GM12878 (cell line): ENCODE data around the gene SH2D2A. TPM values are rescaled to one million over a fixed set of nuclear protein-coding genes. Genes with fewer than 3 reads are reported as not detected.

ENCODE experiments used
- ATAC-seq: fragments of 200-7000 bp; cut with Tn5 transposase; 3 replicates; pipeline ENCODE4 v1.9.1; 2020; ENCODE audit warnings: mild to moderate bottlenecking, moderate library complexity
- BruUV-seq: library from RNA; stranded (reverse); fragments of 400-500 nt; replicated peaks from 2 replicates; lab custom pipeline; 2021; lab: Mats Ljungman, UMichigan
- CTCF ChIA-PET: fragments of 300-600 bp; sonication (Branson Sonifier 250); formaldehyde crosslinking; extraction: SDS; loops from one replicate; lab custom pipeline; 2021; ENCODE audit warnings: inconsistent platforms; lab: Yijun Ruan, JAX
- POLR2A ChIA-PET: fragments of 350-600 bp; formaldehyde crosslinking; extraction: SDS; loops from one replicate; lab custom pipeline; 2021; ENCODE audit warnings: inconsistent platforms; lab: Charles Lee
- RAD21 ChIA-PET: fragments of 300-600 bp; sonication (Branson Sonifier 250); formaldehyde crosslinking; loops from one replicate; lab custom pipeline; 2023; ENCODE audit warnings: antibody characterized with exemption; ENCODE audit not compliant: unreplicated experiment; lab: Charles Lee
- SMC1A ChIA-PET: fragments of 300-600 bp; sonication (Branson Sonifier 250); formaldehyde crosslinking; loops from one replicate; lab custom pipeline; 2023; ENCODE audit not compliant: unreplicated experiment, uncharacterized antibody; lab: Charles Lee
- DNase-seq: peaks from one replicate; pipeline ENCODE4 v3.0.0-alpha.2; 2011; ENCODE audit warnings: low read depth, low spot score
- FAIRE-seq: peaks from 3 replicates; lab custom pipeline; 2011; peaks lifted over from hg19 to GRCh38; lab: Jason Lieb, UNC
- H2AFZ ChIP-seq: 2 replicates; pipeline ENCODE4 v1.6.0; 2011; ENCODE audit warnings: low read depth, low read length, control low read depth; ENCODE audit not compliant: control insufficient read depth
- H3K27ac ChIP-seq: 2 replicates; pipeline ENCODE4 v1.5.1; 2011; ENCODE audit warnings: control low read depth; ENCODE audit not compliant: control insufficient read depth, insufficient read depth
- H3K27me3 ChIP-seq, 2 experiments: replicated peaks in 1 of 2; 2 replicates each; pipeline versions ENCODE4 v1.6.0 to v1.6.1; 2011; ENCODE audit warnings: low read length in 1 of 2; ENCODE audit not compliant: control insufficient read depth in 2 of 2, insufficient read depth in 2 of 2
- H3K36me3 ChIP-seq, 2 experiments: 2 replicates each; pipeline ENCODE4 v1.5.1; 2011; ENCODE audit warnings: low read length in 1 of 2; ENCODE audit not compliant: control insufficient read depth in 2 of 2, insufficient read depth in 2 of 2
- H3K4me1 ChIP-seq: 2 replicates; pipeline ENCODE4 v1.6.1; 2011; ENCODE audit warnings: mild to moderate bottlenecking, low read length, moderate library complexity, mixed read lengths; ENCODE audit not compliant: control insufficient read depth, insufficient read depth
- H3K4me2 ChIP-seq: 2 replicates; pipeline ENCODE4 v1.6.0; 2011; ENCODE audit warnings: control low read depth; ENCODE audit not compliant: control insufficient read depth, insufficient read depth
- H3K4me3 ChIP-seq: fragments of 200-600 bp; sonication (generic); 2 replicates; pipeline ENCODE4 v1.5.1; 2016
- H3K79me2 ChIP-seq: 2 replicates; pipeline ENCODE4 v1.6.0; 2011; ENCODE audit warnings: low read length; ENCODE audit not compliant: control insufficient read depth, insufficient read depth
- H3K9ac ChIP-seq: 2 replicates; pipeline ENCODE4 v1.8.0; 2011; ENCODE audit warnings: low read length, control low read depth, mixed read lengths; ENCODE audit not compliant: control insufficient read depth, insufficient read depth
- H3K9me3 ChIP-seq: replicated peaks from 3 replicates; pipeline ENCODE4 v1.5.1; 2011; ENCODE audit warnings: mild to moderate bottlenecking, low read length; ENCODE audit not compliant: control insufficient read depth, insufficient read depth
- H4K20me1 ChIP-seq: 2 replicates; pipeline ENCODE4 v1.6.0; 2011; ENCODE audit not compliant: control insufficient read depth, insufficient read depth
- CEBPB ChIP-seq, 2 experiments: fragments of 150-350 bp in 1 of 2; IDR thresholded peaks; 2 replicates each; pipeline ENCODE4 v1.6.1; 2012 to 2014; ENCODE audit warnings: low read depth in 2 of 2, low read length in 2 of 2, borderline replicate concordance in 1 of 2, inconsistent platforms in 1 of 2
- IKZF1 ChIP-seq: fragments of 450-650 bp; conservative IDR thresholded peaks from 2 replicates; pipeline ENCODE4 v1.6.1; 2017; ENCODE audit warnings: antibody characterized with exemption, mild to moderate bottlenecking
- IKZF2 ChIP-seq, 2 experiments: fragments of 450-650 bp; IDR thresholded peaks; 2 replicates each; pipeline ENCODE4 v1.6.1; 2017; ENCODE audit warnings: mild to moderate bottlenecking in 2 of 2, moderate library complexity in 2 of 2
- MTA2 ChIP-seq: fragments of 450-650 bp; IDR thresholded peaks from 2 replicates; pipeline ENCODE4 v1.6.1; 2016; ENCODE audit warnings: low read depth, mild to moderate bottlenecking, moderate library complexity
- SPI1 ChIP-seq: IDR thresholded peaks from 2 replicates; pipeline ENCODE4 v1.6.1; 2011; ENCODE audit warnings: low read depth, mild to moderate bottlenecking, low read length, moderate library complexity, borderline replicate concordance; ENCODE audit not compliant: insufficient read depth
- SUPT20H ChIP-seq: IDR thresholded peaks from 2 replicates; pipeline ENCODE4 v1.6.1; 2011; ENCODE audit warnings: low read depth, mild to moderate bottlenecking, low read length, moderate library complexity, borderline replicate concordance; ENCODE audit not compliant: control insufficient read depth
- USF2 ChIP-seq: IDR thresholded peaks from 2 replicates; pipeline ENCODE4 v1.6.1; 2011; ENCODE audit warnings: low read depth, low read length, improper control_type of control experiment, borderline replicate concordance
- YY1 ChIP-seq: IDR thresholded peaks from 2 replicates; pipeline ENCODE4 v1.6.1; 2011; ENCODE audit warnings: low read depth, mild to moderate bottlenecking, low read length
- ZNF384 ChIP-seq: IDR thresholded peaks from 2 replicates; pipeline ENCODE4 v1.6.1; 2012; ENCODE audit warnings: low read depth, mild to moderate bottlenecking, low read length, improper control_type of control experiment, borderline replicate concordance
- WGBS: methylation state at CpG from one replicate; pipeline ENCODE4 v1.1.6; 2016; ENCODE audit warnings: low lambda C conversion rate; ENCODE audit not compliant: insufficient replicate concordance, insufficient coverage; ENCODE audit errors: missing lambda C conversion rate; 5-methylcytosine and 5-hydroxymethylcytosine counted together
- in situ Hi-C: fragments of 300-500 bp; cut with MboI; formaldehyde crosslinking; loops from 9 replicates; pipeline ENCODE4 v1.14.3; 2018; ENCODE audit warnings: mixed read lengths
- intact Hi-C: fragments of 100-400 bp; cut with micrococcal nuclease; formaldehyde crosslinking; loops from one replicate; pipeline ENCODE4 v1.14.2; 2022; ENCODE audit not compliant: unreplicated experiment
- polyA plus RNA-seq, 11 experiments: library from polyadenylated mRNA; depleted of rRNA in 4 of 11; unstranded in 6 of 11; stranded (reverse) in 5 of 11; fragments of >200 nt; fragmentation: Nextera tagmentation in 4 of 11; fragmentation: Illumina TruSeq in 1 of 11; extraction: Ambion mirVana in 4 of 11; extraction: Trizol in 1 of 11; gene quantifications; 1 replicate in 1 of 11; 2 replicates in 10 of 11; pipeline versions ENCODE4 v1.2.1 to v1.2.3, GENCODE V29; 2011 to 2016; ENCODE audit warnings: inconsistent platforms in 2 of 11, missing spikeins in 2 of 11, low read depth in 1 of 11
- total RNA-seq, 4 experiments: library from RNA; depleted of rRNA in 3 of 4; stranded (reverse); fragments of >200 nt in 3 of 4; fragmentation: Illumina TruSeq in 1 of 4; extraction: Trizol in 1 of 4; gene quantifications; 2 replicates each; pipeline versions ENCODE4 v1.2.1 to v1.2.3, GENCODE V29; 2013 to 2021

Gene SH2D2A
- total and polyA plus RNA-seq, 10 of the 15 experiments (the other 5 are each of a cell fraction or from before 2014, with no cell fraction given): 0.72 to 15.9 (median 7.0) TPM

- Histone ChIP-seq H3K9me3 (no peaks in the 10 kb centered on the region), H3K27me3 (no peaks in the 10 kb centered on the region), H3K4me1 (peaks cover 18% of the 10 kb centered on the region), H3K4me2 (no peak overlapping the region), H3K9ac (no peak overlapping the region), H3K79me2 (no peaks in the 10 kb centered on the region), H4K20me1 (no peaks in the 10 kb centered on the region), H3K27ac (no peak overlapping the region), H3K4me3 (no peak overlapping the region), H2AFZ (no peak overlapping the region), H3K36me3 (peaks cover 4 to 8% of the 10 kb centered on the region in 2 experiments; a peak in 3 of 4 replicates)
- in situ Hi-C loops (loop anchor here (5.0 kb wide), 1 partner anchor 58 kb away; the partner anchor contains the start of gene NTRK1), intact Hi-C loops (no loop called here)
- WGBS: 33% methylated on average over 6 of the region's 6 CpGs
- TF ChIP-seq USF2: no peak
- TF ChIP-seq MTA2: no peak
- peak; percentile 31; the same call in 1 of the 2 replicates for TF ChIP-seq IKZF1
- no peak for TF ChIP-seq SUPT20H
- TF ChIP-seq CEBPB (IDR thresholded peaks at IDR 0.05; ENCODE audit: borderline replicate concordance in 1 of 2, low read depth in 2 of 2, low read length in 2 of 2): no peak
- peak; percentile 83 for TF ChIP-seq SPI1
- TF ChIP-seq YY1: no peak
- TF ChIP-seq IKZF2 (IDR thresholded peaks at IDR 0.05): peak; percentile 35 to 55; a peak in 2 of 4 replicates
- TF ChIP-seq ZNF384: no peak
- no TSS peak for BruUV-seq
- ATAC-seq: peak; percentile 39
- ChIA-PET CTCF (interaction anchor here (0.5 to 2.2 kb wide), 8 partner anchors 9 to 115 kb away, joined by 3 to 11 read pairs (median 6); partner anchors contain the start of gene NTRK1), RAD21 (interaction anchor here (0.9 to 11.9 kb wide), 5 partner anchors 24 to 79 kb away, joined by 3 to 115 read pairs (median 3); partner anchors contain the start of genes INSRR, NTRK1 and PRCC), POLR2A (no interaction called here), SMC1A (interaction anchor here (0.6 to 1.5 kb wide), 3 partner anchors 31 to 55 kb away, joined by 3 to 5 read pairs (median 3); no protein-coding TSS in a partner anchor)
- DNase-seq: no peak
- FAIRE-seq: peak; percentile 75
These were observed 11.9 kb downstream of the SH2D2A start for GRCh38 chr1:156804572-156805243.
